RWPE2 (cell line): Measurements from ENCODE around the gene CYP24A1.

ENCODE experiments used
- ATAC-seq: fragments of 200-7000 bp; cut with Tn5 transposase; 3 replicates; pipeline ENCODE4 v1.9.1; 2021; ENCODE audit warnings: low read depth
- DNase-seq: peaks from one replicate; pipeline ENCODE4 v3.0.0-alpha.2; 2020; ENCODE audit warnings: low spot score
- H3K27ac ChIP-seq: fragments of 450-650 bp; 2 replicates; pipeline ENCODE4 v1.5.1; 2017; ENCODE audit warnings: mild to moderate bottlenecking; ENCODE audit not compliant: poor library complexity, severe bottlenecking
- H3K27me3 ChIP-seq: fragments of 250-450 bp; sonication (Bioruptor Pico); 2 replicates; pipeline ENCODE4 v1.5.1; 2021; ENCODE audit warnings: mild to moderate bottlenecking, moderate library complexity; ENCODE audit not compliant: insufficient read depth, poor library complexity, severe bottlenecking
- H3K36me3 ChIP-seq: fragments of 250-450 bp; sonication (Bioruptor Pico); 2 replicates; pipeline ENCODE4 v1.5.1; 2020; ENCODE audit warnings: low read depth, mild to moderate bottlenecking, moderate library complexity
- H3K4me1 ChIP-seq: fragments of 250-450 bp; sonication (Bioruptor Pico); 2 replicates; pipeline ENCODE4 v1.5.1; 2021; ENCODE audit warnings: mild to moderate bottlenecking, moderate library complexity; ENCODE audit not compliant: insufficient read depth, poor library complexity, severe bottlenecking
- H3K4me3 ChIP-seq: fragments of 250-450 bp; sonication (Bioruptor Pico); 2 replicates; pipeline ENCODE4 v1.5.1; 2021; ENCODE audit warnings: mild to moderate bottlenecking, moderate library complexity; ENCODE audit not compliant: severe bottlenecking
- H3K9me3 ChIP-seq: fragments of 250-450 bp; sonication (Bioruptor Pico); 2 replicates; pipeline ENCODE4 v1.5.1; 2021; ENCODE audit warnings: mild to moderate bottlenecking, moderate library complexity; ENCODE audit not compliant: severe bottlenecking
- TF ChIP-seq, protein P1 (sequence below): fragments of 450-650 bp; IDR thresholded peaks from one replicate; pipeline ENCODE4 v1.5.1; 2017; ENCODE audit warnings: mild to moderate bottlenecking, moderate library complexity; ENCODE audit not compliant: poor library complexity, severe bottlenecking

Gene CYP24A1

DNA sequence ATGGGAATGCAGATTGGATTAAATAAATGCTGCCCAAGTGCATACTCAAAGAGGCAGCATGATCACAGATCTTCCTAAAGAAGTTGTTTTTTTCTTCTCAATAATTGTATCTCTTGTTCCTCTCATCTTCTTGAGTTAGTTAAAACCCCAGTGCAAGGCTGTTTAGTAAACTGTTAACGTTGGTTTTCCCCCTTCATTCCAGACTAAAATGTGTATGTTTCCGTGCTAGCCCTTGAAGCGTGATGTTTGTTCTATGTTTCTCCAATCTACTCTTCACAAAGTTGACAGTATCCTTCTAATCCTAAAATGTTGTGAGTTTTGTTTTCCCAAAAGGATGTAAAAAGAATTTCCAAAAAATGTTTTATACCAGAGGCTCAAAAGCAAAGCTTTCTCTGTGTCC, 15.6 kb downstream of the CYP24A1 start:
- H3K27me3 ChIP-seq: no peaks in the 10 kb centered on the region
- H3K27ac ChIP-seq: no peak overlapping the region
- DNase-seq (no peak), ATAC-seq (no peak)
- H3K9me3 ChIP-seq: no peaks in the 10 kb centered on the region
- no peak overlapping the region for H3K4me3 ChIP-seq
- no peaks in the 10 kb centered on the region for H3K4me1 ChIP-seq
- H3K36me3 ChIP-seq: no peaks in the 10 kb centered on the region
- TF ChIP-seq, protein P1, sequence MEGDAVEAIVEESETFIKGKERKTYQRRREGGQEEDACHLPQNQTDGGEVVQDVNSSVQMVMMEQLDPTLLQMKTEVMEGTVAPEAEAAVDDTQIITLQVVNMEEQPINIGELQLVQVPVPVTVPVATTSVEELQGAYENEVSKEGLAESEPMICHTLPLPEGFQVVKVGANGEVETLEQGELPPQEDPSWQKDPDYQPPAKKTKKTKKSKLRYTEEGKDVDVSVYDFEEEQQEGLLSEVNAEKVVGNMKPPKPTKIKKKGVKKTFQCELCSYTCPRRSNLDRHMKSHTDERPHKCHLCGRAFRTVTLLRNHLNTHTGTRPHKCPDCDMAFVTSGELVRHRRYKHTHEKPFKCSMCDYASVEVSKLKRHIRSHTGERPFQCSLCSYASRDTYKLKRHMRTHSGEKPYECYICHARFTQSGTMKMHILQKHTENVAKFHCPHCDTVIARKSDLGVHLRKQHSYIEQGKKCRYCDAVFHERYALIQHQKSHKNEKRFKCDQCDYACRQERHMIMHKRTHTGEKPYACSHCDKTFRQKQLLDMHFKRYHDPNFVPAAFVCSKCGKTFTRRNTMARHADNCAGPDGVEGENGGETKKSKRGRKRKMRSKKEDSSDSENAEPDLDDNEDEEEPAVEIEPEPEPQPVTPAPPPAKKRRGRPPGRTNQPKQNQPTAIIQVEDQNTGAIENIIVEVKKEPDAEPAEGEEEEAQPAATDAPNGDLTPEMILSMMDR: no peak

GRCh38 chr20:54156981-54157835, 16.6 kb downstream of the CYP24A1 start:
- H3K36me3 ChIP-seq: no peaks in the 10 kb centered on the region
- H3K27me3 ChIP-seq: no peaks in the 10 kb centered on the region
- no peaks in the 10 kb centered on the region for H3K9me3 ChIP-seq
- H3K4me3 ChIP-seq: no peak overlapping the region
- ATAC-seq (no peak), DNase-seq (no peak)
- H3K4me1 ChIP-seq: peaks cover 8% of the 10 kb centered on the region
- H3K27ac ChIP-seq: no peak overlapping the region
- TF ChIP-seq, protein P1: no peak

GRCh38 chr20:54156522-54156921, 17.3 kb downstream of the CYP24A1 start:
- H3K36me3 ChIP-seq: no peaks in the 10 kb centered on the region
- H3K4me1 ChIP-seq: peaks cover 8% of the 10 kb centered on the region
- TF ChIP-seq, protein P1: no peak
- H3K27me3 ChIP-seq: no peaks in the 10 kb centered on the region
- no peak overlapping the region for H3K4me3 ChIP-seq
- no peaks in the 10 kb centered on the region for H3K9me3 ChIP-seq
- H3K27ac ChIP-seq: no peak overlapping the region
- ATAC-seq (no peak), DNase-seq (no peak)

DNA sequence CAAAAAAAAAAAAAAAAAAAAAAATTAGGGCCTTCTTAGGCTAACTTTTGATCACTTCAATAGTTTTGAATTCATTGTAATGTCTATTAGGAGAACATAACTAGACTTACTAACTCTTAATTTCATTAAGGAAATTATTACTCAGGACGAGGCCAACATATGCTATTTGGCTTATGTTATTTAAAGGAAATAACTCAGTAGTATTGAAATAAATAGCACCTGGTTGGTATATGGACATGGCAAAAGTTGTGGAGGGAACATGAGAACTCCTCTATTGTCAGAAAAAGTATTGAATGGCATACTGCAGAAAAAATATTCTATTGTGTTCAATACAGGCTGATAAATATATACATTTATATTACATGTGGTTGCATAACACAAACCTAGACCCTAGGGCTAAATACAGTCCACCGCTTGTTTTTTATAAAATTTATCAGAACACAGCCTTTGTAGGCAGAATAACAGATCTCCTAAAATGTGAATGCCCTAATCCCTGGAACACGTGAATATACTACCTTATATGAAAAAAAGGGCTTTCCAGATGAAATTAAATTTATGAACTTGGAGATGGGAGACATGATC, 18.0 kb downstream of the CYP24A1 start:
- Histone ChIP-seq H3K4me1 (peaks cover 8% of the 10 kb centered on the region), H3K4me3 (no peak overlapping the region), H3K27me3 (no peaks in the 10 kb centered on the region), H3K27ac (no peak overlapping the region), H3K36me3 (no peaks in the 10 kb centered on the region), H3K9me3 (no peaks in the 10 kb centered on the region)
- TF ChIP-seq, protein P1: no peak
- ATAC-seq: no peak
- no peak for DNase-seq

- no peak for ATAC-seq
- peaks cover 10% of the 10 kb centered on the region for H3K4me1 ChIP-seq
- H3K36me3 ChIP-seq: no peaks in the 10 kb centered on the region
Observed at GRCh38 chr20:54154439-54154838, 19.3 kb downstream of the CYP24A1 start.

More at GRCh38 chr20:54154439-54154838, 19.3 kb downstream of the CYP24A1 start:
- no peaks in the 10 kb centered on the region for H3K27me3 ChIP-seq
- no peak for DNase-seq
- TF ChIP-seq, protein P1: no peak
- H3K4me3 ChIP-seq: no peak overlapping the region
- no peak overlapping the region for H3K27ac ChIP-seq
- no peaks in the 10 kb centered on the region for H3K9me3 ChIP-seq
